Measurements from ENCODE around the gene MUC5B.

The MUC5B gene

GRCh38 chr11:1289211-1289935 is 66.5 kb downstream of the MUC5B start:
- DNase-seq = no peak

GRCh38 chr11:1290052-1291040 is 67.5 kb downstream of the MUC5B start:
- no peak for DNase-seq

- no peak for DNase-seq
Measured at GRCh38 chr11:1291295-1292017, 68.6 kb downstream of the MUC5B start.

GRCh38 chr11:1292018-1292643 is 69.3 kb downstream of the MUC5B start:
- DNase-seq = no peak

GRCh38 chr11:1292644-1293618 is 70.1 kb downstream of the MUC5B start:
- DNase-seq = no peak

- peak; percentile 42 for DNase-seq
Measured at GRCh38 chr11:1293619-1294015, 70.8 kb downstream of the MUC5B start.

- no peak for DNase-seq
Measured at GRCh38 chr11:1295086-1295485, 72.2 kb downstream of the MUC5B start.

- DNase-seq = no peak
Measured at GRCh38 chr11:1295591-1295990, 72.7 kb downstream of the MUC5B start.

GRCh38 chr11:1296287-1296686 is 73.4 kb downstream of the MUC5B start:
- no peak for DNase-seq

GRCh38 chr11:1297011-1297575 is 74.2 kb downstream of the MUC5B start:
- DNase-seq = no peak

- DNase-seq = no peak
Measured at GRCh38 chr11:1297576-1298473, 75.0 kb downstream of the MUC5B start.

GRCh38 chr11:1298695-1299492 is 76.0 kb downstream of the MUC5B start:
- DNase-seq = no peak

GRCh38 chr11:1299621-1300020 is 76.8 kb downstream of the MUC5B start:
- DNase-seq = no peak

GRCh38 chr11:1300121-1300520 is 77.3 kb downstream of the MUC5B start:
- DNase-seq = no peak

- no peak for DNase-seq
Measured at GRCh38 chr11:1300569-1301187, 77.8 kb downstream of the MUC5B start.

GRCh38 chr11:1301220-1302000 is 78.5 kb downstream of the MUC5B start:
- no peak for DNase-seq

- DNase-seq = no peak
Measured at GRCh38 chr11:1302041-1302460, 79.2 kb downstream of the MUC5B start.

Data from stimulated activated CD8-positive, alpha-beta memory T cell treated with anti-CD3 and anti-CD28 coated beads, Interleukin-4, amount 100 ng/mL, for 48 hours (primary cell).